Measurements from ENCODE around the gene DYNLT4.
"Not testable (repeated sequence)": the region's sequence is repeated elsewhere in the genome, so short reads cannot be mapped to it uniquely, and the experiment has no call there.

Gene DYNLT4

DNA sequence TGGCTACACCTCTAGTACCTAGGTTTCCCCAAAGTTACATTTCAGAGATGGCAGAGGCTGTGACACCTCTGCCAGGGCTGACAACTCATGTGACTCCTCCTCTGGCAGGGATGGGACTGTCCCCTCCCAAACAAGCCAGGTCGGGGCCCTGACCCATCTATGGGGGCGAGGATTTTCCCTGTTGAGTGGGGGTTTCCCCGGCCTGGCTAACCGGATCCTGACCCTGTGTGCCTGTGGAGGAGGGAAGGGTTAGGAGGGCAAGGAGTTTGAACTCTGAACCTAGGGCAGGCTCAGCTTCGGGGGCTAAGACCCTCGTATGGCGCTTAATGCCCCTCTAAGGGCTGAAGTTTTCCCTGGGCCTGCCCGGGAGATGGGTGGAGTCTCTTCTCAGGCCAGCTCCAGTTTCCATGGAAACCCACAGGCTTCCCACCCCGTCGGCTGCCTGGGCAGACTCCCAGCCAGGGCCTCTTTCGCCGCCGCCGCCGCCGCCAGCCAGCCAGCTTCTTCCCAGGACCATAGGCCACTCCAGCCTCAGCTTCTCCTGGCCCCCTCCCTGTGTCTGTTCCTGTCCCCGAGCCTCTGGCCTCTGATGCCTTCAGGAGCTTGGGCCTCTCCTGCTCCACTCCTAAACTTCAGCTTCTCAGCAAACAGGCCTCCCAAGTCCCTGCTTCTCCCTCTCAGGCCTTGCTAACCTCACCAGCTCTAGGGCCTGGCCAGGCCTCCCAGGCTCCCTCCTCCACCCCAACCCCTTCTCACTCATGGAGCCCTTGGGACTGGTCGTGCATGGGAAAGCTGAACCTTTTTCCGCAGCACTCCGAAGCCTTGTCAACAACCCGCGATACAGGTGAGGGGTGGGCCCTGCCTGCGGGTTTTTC, 1.1 kb upstream of the DYNLT4 start, which contains the start of gene BTBD19:
BTBD19 (plus strand) TSS at position 461 of the 875 bp plus-strand sequence; CDS start at position 759, 298 bp downstream.
- DNase-seq = peak; percentile 54

- peak; percentile 92 for DNase-seq
These were observed 362 bp upstream of the DYNLT4 start for GRCh38 chr1:44807364-44808062.

GRCh38 chr1:44806025-44806703, 987 bp downstream of the DYNLT4 start:
- DNase-seq = peak; percentile 50

- DNase-seq = peak; percentile 46
These were observed 1.7 kb downstream of the DYNLT4 start for GRCh38 chr1:44805311-44806024.

GRCh38 chr1:44803312-44804095, 3.6 kb downstream of the DYNLT4 start:
- peak; percentile 39 for DNase-seq

- no peak for DNase-seq
These were observed 4.2 kb downstream of the DYNLT4 start for GRCh38 chr1:44803062-44803311.

DNA sequence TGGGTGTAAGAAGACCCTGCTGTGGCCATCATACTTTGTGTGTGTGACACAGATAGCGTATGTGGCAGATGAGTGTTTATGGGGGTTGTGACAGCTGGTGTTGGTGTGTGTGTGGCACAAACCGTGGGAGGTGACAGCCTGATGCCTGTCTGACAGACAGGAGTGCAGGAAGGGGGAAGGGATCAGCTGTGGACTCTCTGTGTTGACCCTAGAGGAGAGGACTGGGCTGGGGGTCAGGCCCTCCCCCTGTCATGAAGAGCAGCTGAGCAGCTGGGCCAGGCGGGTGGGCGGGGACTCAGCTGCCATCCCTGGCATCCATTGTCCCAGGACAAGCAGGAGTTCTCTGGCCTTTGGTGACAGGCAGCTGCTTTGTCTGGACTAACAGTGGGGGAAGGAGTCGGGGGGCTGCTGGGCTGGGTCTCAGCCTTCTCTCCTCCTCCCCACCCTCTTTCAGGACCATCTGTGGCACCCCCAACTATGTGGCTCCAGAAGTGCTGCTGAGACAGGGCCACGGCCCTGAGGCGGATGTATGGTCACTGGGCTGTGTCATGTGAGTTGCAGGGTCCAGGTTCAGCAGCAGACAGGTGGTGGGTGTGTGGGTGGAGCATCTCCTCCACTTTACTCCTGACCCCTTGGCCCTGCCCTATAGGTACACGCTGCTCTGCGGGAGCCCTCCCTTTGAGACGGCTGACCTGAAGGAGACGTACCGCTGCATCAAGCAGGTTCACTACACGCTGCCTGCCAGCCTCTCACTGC, 4.7 kb downstream of the DYNLT4 start:
- DNase-seq = peak; percentile 39

DNA sequence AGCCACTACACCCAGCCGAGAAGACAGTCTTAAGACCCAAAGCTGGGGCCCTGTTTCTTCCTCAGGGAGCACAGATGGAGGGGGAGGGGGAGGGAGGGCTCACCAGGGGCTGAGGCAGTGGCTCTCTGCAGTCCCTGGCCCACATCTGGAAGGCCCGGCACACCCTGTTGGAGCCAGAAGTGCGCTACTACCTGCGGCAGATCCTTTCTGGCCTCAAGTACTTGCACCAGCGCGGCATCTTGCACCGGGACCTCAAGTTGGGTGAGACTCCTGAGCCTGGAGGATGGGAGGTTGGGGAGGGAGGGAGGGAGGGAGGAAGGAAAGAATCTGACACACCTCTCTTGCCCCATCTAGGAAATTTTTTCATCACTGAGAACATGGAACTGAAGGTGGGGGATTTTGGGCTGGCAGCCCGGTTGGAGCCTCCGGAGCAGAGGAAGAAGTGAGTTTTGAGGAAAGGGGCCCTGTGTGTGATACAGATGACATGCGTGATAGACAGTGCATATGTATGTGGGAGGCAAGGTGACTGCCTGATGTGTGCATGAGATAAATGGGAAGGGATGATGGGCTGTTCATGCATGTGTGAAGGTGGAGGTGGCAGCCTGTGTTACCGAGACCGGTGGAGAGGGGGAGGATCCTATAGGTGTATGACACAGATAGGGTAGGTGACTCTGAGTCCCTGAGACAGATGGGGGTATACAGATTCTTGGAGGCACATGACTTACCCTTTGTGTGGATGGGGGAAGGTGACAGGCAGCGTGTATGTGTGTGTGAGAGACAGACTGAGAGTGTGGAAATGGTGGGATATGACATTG, 5.5 kb downstream of the DYNLT4 start:
- DNase-seq = peak; percentile 49

DNA sequence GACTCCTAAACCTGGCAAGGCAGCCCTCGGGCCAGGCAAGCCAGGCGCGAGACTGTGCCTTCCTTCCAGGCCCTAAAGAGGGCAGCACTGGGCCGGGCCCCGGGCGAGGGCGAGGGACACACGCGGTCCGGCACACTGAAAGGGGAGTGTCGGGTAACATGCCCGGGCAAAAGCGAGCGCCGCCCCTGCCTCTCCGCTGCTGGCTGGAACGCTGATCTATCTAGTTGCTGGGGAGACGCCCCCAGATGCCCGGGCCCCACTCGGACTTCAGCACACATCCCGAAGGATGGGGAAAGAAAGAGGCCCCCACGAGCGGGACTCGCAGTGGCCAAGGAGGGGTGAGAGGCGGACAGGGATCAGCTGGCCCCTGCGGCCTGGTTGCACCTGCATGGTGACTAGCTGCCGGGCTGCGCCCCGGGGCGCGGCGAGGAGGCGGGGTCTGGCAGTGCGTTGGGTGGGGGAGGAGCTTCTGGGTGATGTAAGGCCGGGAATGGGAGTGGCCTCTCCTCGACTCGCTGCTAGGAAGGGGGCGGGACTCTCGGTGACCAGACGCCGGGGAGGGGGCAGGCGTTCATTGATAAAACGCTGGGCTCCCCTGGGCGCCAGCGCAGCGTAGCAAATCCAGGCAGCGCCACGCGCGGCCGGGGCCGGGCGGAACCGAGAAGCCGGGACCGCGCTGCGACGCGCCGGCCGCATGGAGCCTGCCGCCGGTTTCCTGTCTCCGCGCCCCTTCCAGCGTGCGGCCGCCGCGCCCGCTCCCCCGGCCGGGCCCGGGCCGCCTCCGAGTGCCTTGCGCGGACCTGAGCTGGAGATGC, 7.2 kb downstream of the DYNLT4 start, which contains the start of gene PLK3:
PLK3 (plus strand) TSS at position 608 of the 815 bp plus-strand sequence; CDS start at position 695, 87 bp downstream.
- peak; percentile 97 for DNase-seq

DNA sequence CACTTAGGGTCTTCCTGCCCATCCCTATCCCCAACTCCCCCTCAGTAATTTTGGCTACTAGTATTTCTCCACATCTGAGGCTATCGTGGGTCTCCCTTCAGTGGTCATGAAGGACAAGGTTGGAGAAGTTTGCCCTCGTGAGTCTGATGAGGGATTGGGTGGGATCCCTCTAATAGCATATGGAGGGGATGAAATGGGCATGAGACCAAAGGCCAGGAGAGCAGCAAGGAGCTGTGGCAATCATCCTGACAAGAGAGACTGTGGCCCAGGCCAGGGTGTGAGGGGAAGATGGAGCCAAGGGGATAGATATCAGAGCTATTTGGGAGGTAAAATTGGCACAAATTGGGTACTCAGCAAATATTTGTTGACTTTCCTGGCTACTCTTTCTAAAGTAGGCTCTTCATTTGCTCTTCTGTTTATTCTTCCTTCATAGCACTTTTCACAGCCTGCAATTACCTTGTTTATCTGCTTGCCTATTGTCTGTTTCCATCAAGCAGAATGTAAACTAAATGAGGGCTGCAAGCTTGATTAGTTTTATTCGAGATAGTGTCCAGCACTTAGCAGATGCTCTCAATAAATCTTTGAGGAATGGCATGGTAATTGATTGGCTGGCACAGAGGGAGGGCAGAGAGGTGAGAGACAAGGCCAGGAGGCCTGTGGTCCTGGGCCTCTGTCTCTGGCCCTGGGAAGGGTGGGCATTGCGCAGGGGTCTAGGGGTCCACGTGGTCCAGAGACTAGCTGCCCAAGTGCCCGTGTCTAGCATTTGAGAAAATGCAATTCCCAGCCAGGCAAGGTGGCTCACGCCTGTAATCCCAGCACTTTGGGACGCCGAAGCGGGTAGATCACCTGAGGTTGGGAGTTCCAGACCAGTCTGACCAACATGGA, 8.4 kb downstream of the DYNLT4 start:
- peak; percentile 20 for DNase-seq

GRCh38 chr1:44797886-44798285, 9.3 kb downstream of the DYNLT4 start:
- not testable (repeated sequence) for DNase-seq

DNA sequence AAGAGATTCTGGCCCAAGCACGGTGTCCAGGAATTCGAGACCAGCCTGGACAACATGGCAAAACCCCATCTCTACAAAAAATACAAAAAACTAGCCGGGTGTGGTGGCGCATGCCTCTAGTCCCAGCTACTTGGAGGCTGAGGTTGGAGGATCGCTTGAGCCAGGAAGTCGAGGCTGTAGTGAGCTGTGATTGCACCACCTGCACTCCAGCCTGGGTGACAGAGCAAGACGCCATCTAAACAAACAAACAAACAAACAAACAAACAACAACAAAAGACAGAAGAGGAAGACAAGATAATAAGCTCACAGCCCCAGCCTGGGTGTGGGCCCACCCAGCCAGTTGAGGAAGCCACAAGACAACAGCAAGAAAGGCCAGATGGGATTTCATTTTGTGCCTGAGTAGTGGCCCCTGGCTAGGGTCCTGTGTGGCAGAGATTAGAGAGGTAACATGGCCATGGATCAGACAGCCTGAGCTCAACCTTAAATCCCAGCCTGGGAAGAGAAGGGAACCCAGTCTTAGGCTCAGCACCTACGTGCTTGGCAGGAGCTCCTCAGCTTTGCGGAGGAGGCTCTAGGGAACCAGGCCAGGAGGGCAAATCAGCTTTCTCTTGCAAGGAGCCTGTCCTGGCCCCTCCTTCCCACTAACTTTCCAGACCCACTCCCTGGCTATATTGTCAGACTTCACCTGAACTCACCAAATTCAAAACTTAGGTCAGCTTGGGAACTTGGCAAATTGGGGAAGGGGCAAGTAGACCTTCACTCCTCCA, 14.2 kb downstream of the DYNLT4 start:
- no peak for DNase-seq

DNA sequence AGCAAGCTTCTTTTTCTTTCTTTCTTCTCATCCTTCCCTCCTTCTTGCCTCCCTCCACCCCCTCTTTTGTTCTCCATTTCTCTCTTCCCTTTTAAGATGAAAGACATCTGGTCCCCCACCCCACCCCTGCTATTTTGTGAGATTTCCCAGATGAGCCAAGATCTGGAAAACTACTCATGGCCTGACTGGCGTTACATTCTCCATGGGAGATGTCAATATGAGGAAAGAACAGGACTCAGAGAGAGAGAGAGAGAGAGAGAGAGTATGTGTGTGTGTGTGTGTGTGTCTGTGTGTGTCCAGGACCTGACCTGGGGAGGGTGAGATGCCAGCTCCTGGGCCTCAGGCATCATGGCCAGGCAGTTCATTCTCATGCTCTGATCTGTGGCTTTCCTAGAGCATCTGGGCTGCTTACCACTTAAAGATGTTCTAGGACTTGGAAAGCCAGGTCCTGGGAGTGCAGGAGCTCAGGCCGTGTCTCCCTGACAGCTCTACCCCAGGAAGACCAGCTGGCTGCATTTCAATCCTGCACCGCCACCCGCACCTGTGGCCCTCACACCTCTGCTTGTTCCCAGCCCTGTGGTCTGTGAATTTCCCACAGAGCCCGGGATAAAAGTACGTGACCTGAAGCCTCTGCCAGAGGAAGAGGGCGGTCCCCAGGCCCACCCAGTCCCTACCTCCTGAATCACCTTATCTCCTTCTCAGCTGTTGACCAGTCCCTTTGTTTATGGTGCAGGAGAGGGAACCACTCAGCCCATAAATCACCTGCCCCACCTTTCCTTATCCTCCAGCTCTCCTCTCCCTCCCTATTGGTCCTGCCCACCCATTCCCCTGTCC, 16.0 kb downstream of the DYNLT4 start:
- no peak for DNase-seq

DNA sequence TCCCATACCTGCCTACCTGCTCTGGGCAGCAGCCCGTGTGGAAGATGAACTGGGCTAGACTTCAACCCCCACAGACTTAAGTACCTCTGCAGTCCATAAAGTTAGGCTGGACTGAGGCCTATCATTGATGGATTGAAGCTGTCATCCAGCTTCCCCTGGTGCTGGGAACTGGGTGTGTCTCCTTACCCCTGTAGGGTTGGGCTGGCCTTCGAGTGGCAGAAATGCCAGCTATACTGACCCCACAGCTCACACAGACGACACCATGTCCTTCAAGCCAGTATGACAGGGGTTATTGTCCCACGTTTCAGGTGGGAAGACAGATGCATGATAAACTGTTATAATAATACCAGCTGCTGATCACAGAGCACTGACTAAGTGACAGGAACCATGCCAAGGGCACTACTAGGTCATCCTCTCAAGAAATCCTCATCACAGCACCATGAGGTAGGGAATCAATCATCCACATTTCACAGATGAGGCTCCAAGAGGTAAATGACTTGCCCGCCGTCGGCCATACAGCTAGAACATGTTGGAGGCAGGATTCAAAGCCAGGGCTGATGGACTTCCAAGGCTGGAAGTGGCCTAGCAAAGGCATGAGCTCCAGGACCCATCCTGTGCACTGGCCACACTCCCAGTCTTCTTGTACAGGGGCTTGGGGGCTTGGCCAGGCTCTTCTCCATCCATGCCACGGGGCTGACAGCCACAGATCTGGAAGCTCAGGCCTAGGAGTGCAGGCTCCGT, 18.9 kb downstream of the DYNLT4 start, which contains the start of gene BEST4:
BEST4 (minus strand) TSS at position 51 of the 741 bp plus-strand sequence. CDS start 465 bp downstream, outside the sequence.
- no peak for DNase-seq

DNA sequence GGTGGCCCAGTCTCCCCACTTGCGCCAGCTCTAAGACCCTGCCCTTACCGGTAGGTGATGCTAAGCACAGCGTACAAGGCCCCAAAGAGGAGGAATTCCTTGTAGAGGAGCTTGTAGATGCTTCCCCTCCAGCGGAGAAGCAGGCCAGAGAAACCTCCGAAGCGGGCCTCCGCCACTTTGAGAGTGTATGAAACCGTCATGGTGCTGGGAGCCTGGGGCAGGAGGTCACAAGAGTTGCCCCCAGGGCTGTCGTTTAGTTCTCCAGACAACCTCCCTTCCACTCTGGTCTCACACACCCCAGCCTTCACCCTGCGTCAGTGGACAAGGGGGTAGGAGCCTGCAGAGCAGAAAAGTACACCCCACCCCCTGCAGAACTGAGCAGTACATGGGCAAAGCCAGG, 19.6 kb downstream of the DYNLT4 start:
- DNase-seq = no peak

Measured in activated T-cell treated with anti-CD3 and anti-CD28 coated beads, Interleukin-2, amount 50 U/mL, for 1 hour (primary cell).